Measurements from ENCODE around the gene SIVA1.

DNA sequence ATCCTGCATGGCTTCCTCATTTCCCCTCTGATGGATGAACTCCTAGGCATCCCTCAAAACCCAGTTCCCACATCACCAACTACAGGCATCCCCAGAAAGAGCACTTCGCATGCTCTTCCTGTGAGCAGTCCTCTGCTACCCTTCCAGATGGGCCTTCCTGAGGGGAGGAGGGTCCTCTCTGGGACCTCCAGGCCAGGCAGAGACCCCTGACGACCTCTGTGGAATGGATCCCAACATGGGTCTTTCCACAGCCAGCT is 40.7 kb downstream of the SIVA1 start:
- TF ChIP-seq ZNF350 (tag by site-specific recombination; IDR thresholded peaks at IDR 0.05), result no peak
- TF ChIP-seq CTCF (tag by site-specific recombination; IDR thresholded peaks at IDR 0.05), result no peak
